GM12878 (cell line): ENCODE results near the gene MPST. TPM values are rescaled to one million over a fixed set of nuclear protein-coding genes. Genes with fewer than 3 reads are reported as not detected.

Experiments used
- ATAC-seq: fragments of 200-7000 bp; cut with Tn5 transposase; 3 replicates; pipeline ENCODE4 v1.9.1; 2020; ENCODE audit warnings: mild to moderate bottlenecking, moderate library complexity
- BruUV-seq: library from RNA; stranded (reverse); fragments of 400-500 nt; replicated peaks from 2 replicates; lab custom pipeline; 2021; lab: Mats Ljungman, UMichigan
- CTCF ChIA-PET: fragments of 300-600 bp; sonication (Branson Sonifier 250); formaldehyde crosslinking; extraction: SDS; loops from one replicate; lab custom pipeline; 2021; ENCODE audit warnings: inconsistent platforms; lab: Yijun Ruan, JAX
- POLR2A ChIA-PET: fragments of 350-600 bp; formaldehyde crosslinking; extraction: SDS; loops from one replicate; lab custom pipeline; 2021; ENCODE audit warnings: inconsistent platforms; lab: Charles Lee
- RAD21 ChIA-PET: fragments of 300-600 bp; sonication (Branson Sonifier 250); formaldehyde crosslinking; loops from one replicate; lab custom pipeline; 2023; ENCODE audit warnings: antibody characterized with exemption; ENCODE audit not compliant: unreplicated experiment; lab: Charles Lee
- SMC1A ChIA-PET: fragments of 300-600 bp; sonication (Branson Sonifier 250); formaldehyde crosslinking; loops from one replicate; lab custom pipeline; 2023; ENCODE audit not compliant: unreplicated experiment, uncharacterized antibody; lab: Charles Lee
- DNase-seq: peaks from one replicate; pipeline ENCODE4 v3.0.0-alpha.2; 2011; ENCODE audit warnings: low read depth, low spot score
- FAIRE-seq: peaks from 3 replicates; lab custom pipeline; 2011; peaks lifted over from hg19 to GRCh38; lab: Jason Lieb, UNC
- H2AFZ ChIP-seq: 2 replicates; pipeline ENCODE4 v1.6.0; 2011; ENCODE audit warnings: low read depth, low read length, control low read depth; ENCODE audit not compliant: control insufficient read depth
- H3K27ac ChIP-seq: 2 replicates; pipeline ENCODE4 v1.5.1; 2011; ENCODE audit warnings: control low read depth; ENCODE audit not compliant: control insufficient read depth, insufficient read depth
- H3K27me3 ChIP-seq, 2 experiments: replicated peaks in 1 of 2; 2 replicates each; pipeline versions ENCODE4 v1.6.0 to v1.6.1; 2011; ENCODE audit warnings: low read length in 1 of 2; ENCODE audit not compliant: control insufficient read depth in 2 of 2, insufficient read depth in 2 of 2
- H3K36me3 ChIP-seq, 2 experiments: 2 replicates each; pipeline ENCODE4 v1.5.1; 2011; ENCODE audit warnings: low read length in 1 of 2; ENCODE audit not compliant: control insufficient read depth in 2 of 2, insufficient read depth in 2 of 2
- H3K4me1 ChIP-seq: 2 replicates; pipeline ENCODE4 v1.6.1; 2011; ENCODE audit warnings: mild to moderate bottlenecking, low read length, moderate library complexity, mixed read lengths; ENCODE audit not compliant: control insufficient read depth, insufficient read depth
- H3K4me2 ChIP-seq: 2 replicates; pipeline ENCODE4 v1.6.0; 2011; ENCODE audit warnings: control low read depth; ENCODE audit not compliant: control insufficient read depth, insufficient read depth
- H3K4me3 ChIP-seq: fragments of 200-600 bp; sonication (generic); 2 replicates; pipeline ENCODE4 v1.5.1; 2016
- H3K79me2 ChIP-seq: 2 replicates; pipeline ENCODE4 v1.6.0; 2011; ENCODE audit warnings: low read length; ENCODE audit not compliant: control insufficient read depth, insufficient read depth
- H3K9ac ChIP-seq: 2 replicates; pipeline ENCODE4 v1.8.0; 2011; ENCODE audit warnings: low read length, control low read depth, mixed read lengths; ENCODE audit not compliant: control insufficient read depth, insufficient read depth
- H3K9me3 ChIP-seq: replicated peaks from 3 replicates; pipeline ENCODE4 v1.5.1; 2011; ENCODE audit warnings: mild to moderate bottlenecking, low read length; ENCODE audit not compliant: control insufficient read depth, insufficient read depth
- H4K20me1 ChIP-seq: 2 replicates; pipeline ENCODE4 v1.6.0; 2011; ENCODE audit not compliant: control insufficient read depth, insufficient read depth
- E4F1 ChIP-seq: fragments of 450-650 bp; IDR thresholded peaks from 2 replicates; pipeline ENCODE4 v1.6.1; 2018; ENCODE audit warnings: borderline replicate concordance, mild to moderate bottlenecking; ENCODE audit not compliant: partially characterized antibody
- SPI1 ChIP-seq: IDR thresholded peaks from 2 replicates; pipeline ENCODE4 v1.6.1; 2011; ENCODE audit warnings: low read depth, mild to moderate bottlenecking, low read length, moderate library complexity, borderline replicate concordance; ENCODE audit not compliant: insufficient read depth
- SUZ12 ChIP-seq: fragments of 200-600 bp; sonication (generic); IDR thresholded peaks from one replicate; pipeline ENCODE4 v1.6.1; 2018; ENCODE audit warnings: antibody characterized with exemption, mild to moderate bottlenecking; ENCODE audit not compliant: unreplicated experiment
- WGBS: methylation state at CpG from one replicate; pipeline ENCODE4 v1.1.6; 2016; ENCODE audit warnings: low lambda C conversion rate; ENCODE audit not compliant: insufficient replicate concordance, insufficient coverage; ENCODE audit errors: missing lambda C conversion rate; 5-methylcytosine and 5-hydroxymethylcytosine counted together
- in situ Hi-C: fragments of 300-500 bp; cut with MboI; formaldehyde crosslinking; loops from 9 replicates; pipeline ENCODE4 v1.14.3; 2018; ENCODE audit warnings: mixed read lengths
- intact Hi-C: fragments of 100-400 bp; cut with micrococcal nuclease; formaldehyde crosslinking; loops from one replicate; pipeline ENCODE4 v1.14.2; 2022; ENCODE audit not compliant: unreplicated experiment
- polyA plus RNA-seq, 11 experiments: library from polyadenylated mRNA; depleted of rRNA in 4 of 11; unstranded in 6 of 11; stranded (reverse) in 5 of 11; fragments of >200 nt; fragmentation: Nextera tagmentation in 4 of 11; fragmentation: Illumina TruSeq in 1 of 11; extraction: Ambion mirVana in 4 of 11; extraction: Trizol in 1 of 11; gene quantifications; 1 replicate in 1 of 11; 2 replicates in 10 of 11; pipeline versions ENCODE4 v1.2.1 to v1.2.3, GENCODE V29; 2011 to 2016; ENCODE audit warnings: inconsistent platforms in 2 of 11, missing spikeins in 2 of 11, low read depth in 1 of 11
- total RNA-seq, 4 experiments: library from RNA; depleted of rRNA in 3 of 4; stranded (reverse); fragments of >200 nt in 3 of 4; fragmentation: Illumina TruSeq in 1 of 4; extraction: Trizol in 1 of 4; gene quantifications; 2 replicates each; pipeline versions ENCODE4 v1.2.1 to v1.2.3, GENCODE V29; 2013 to 2021

The MPST gene
- total and polyA plus RNA-seq, 10 of the 15 experiments (the other 5 are each of a cell fraction or from before 2014, with no cell fraction given), result 0.95 to 88.7 (median 38.5) TPM

GRCh38 chr22:37053310-37054055 is 33.9 kb downstream of the MPST start:
- intact Hi-C loops, result no loop called here
- no peak overlapping the region for H3K9ac ChIP-seq
- no peaks in the 10 kb centered on the region for H4K20me1 ChIP-seq

More at GRCh38 chr22:37053310-37054055, 33.9 kb downstream of the MPST start:
- no peak overlapping the region for H3K4me2 ChIP-seq
- ChIA-PET CTCF (interaction anchor here (2.0 kb wide), 1 partner anchor 10 kb away, joined by 4 read pairs; no protein-coding TSS in a partner anchor), RAD21 (interaction anchor here (0.9 to 1.4 kb wide), 2 partner anchors 9 to 146 kb away, joined by 3 read pairs; no protein-coding TSS in a partner anchor), SMC1A (no interaction called here), POLR2A (no interaction called here)
- no peaks in the 10 kb centered on the region for H3K27me3 ChIP-seq
- in situ Hi-C loops, result no loop called here
- no peak overlapping the region for H3K27ac ChIP-seq
- H3K79me2 ChIP-seq, result no peaks in the 10 kb centered on the region
- ATAC-seq (peak; percentile 36), DNase-seq (no peak)
- WGBS, result 80% methylated on average over 16 of the region's 16 CpGs
- no TSS peak for BruUV-seq
- peaks cover 0 to 2% of the 10 kb centered on the region in 2 experiments; a peak in 2 of 4 replicates for H3K36me3 ChIP-seq
- H2AFZ ChIP-seq, result no peak overlapping the region
- no peaks in the 10 kb centered on the region for H3K9me3 ChIP-seq
- TF ChIP-seq SUZ12 (no peak), SPI1 (peak; percentile 33; the same call in 1 of the 2 replicates), E4F1 (no peak)
- TF ChIP-seq, all 136 proteins: peak for 1
- Histone ChIP-seq H3K4me1 (no peaks in the 10 kb centered on the region), H3K4me3 (no peak overlapping the region)
- no peak for FAIRE-seq
